ENCODE data around the gene LYVE1. TPM values are rescaled to one million over a fixed set of nuclear protein-coding genes. Genes with fewer than 3 reads are reported as not detected.
A peak's percentile ranks its signal among the peaks of the same experiment; 100 is the strongest.

The LYVE1 gene
- total RNA-seq, 1 donor from 2014 or later: 95.2 TPM

- TF ChIP-seq CTCF (IDR thresholded peaks at IDR 0.05): no peak
- ATAC-seq (no peak), DNase-seq (no peak)
- Histone ChIP-seq H3K4me1 (no peaks in the 10 kb centered on the region), H3K4me3 (no peak overlapping the region), H3K27me3 (ENCODE audit: low read depth) (no peaks in the 10 kb centered on the region), H3K36me3 (no peaks in the 10 kb centered on the region), H3K9me3 (peaks cover 2% of the 10 kb centered on the region), H3K27ac (no peak overlapping the region)
- intact Hi-C loops (cut with DNase I): no loop called here
These were observed 17.8 kb downstream of the LYVE1 start for GRCh38 chr11:10550503-10551289.

GRCh38 chr11:10544491-10545465 is 23.7 kb downstream of the LYVE1 start:
- H3K4me3 ChIP-seq: no peak overlapping the region
- ATAC-seq (no peak), DNase-seq (no peak)
- H3K27me3 ChIP-seq (ENCODE audit: low read depth): no peaks in the 10 kb centered on the region
- no peak for TF ChIP-seq CTCF (IDR thresholded peaks at IDR 0.05)
- no peak overlapping the region for H3K27ac ChIP-seq
- H3K4me1 ChIP-seq: peaks cover 6% of the 10 kb centered on the region
- H3K9me3 ChIP-seq: no peaks in the 10 kb centered on the region
- H3K36me3 ChIP-seq: no peaks in the 10 kb centered on the region
- intact Hi-C loops (cut with DNase I): no loop called here

GRCh38 chr11:10543782-10544181 is 24.7 kb downstream of the LYVE1 start:
- Histone ChIP-seq H3K27ac (no peak overlapping the region), H3K36me3 (no peaks in the 10 kb centered on the region), H3K4me1 (peaks cover 9% of the 10 kb centered on the region), H3K27me3 (ENCODE audit: low read depth) (no peaks in the 10 kb centered on the region), H3K4me3 (no peak overlapping the region), H3K9me3 (no peaks in the 10 kb centered on the region)
- DNase-seq: no peak
- TF ChIP-seq CTCF (IDR thresholded peaks at IDR 0.05): no peak
- no peak for ATAC-seq
- intact Hi-C loops (cut with DNase I): no loop called here

- ATAC-seq: no peak
- Histone ChIP-seq H3K36me3 (no peaks in the 10 kb centered on the region), H3K4me3 (no peak overlapping the region), H3K27ac (no peak overlapping the region), H3K27me3 (ENCODE audit: low read depth) (no peaks in the 10 kb centered on the region), H3K4me1 (peaks cover 9% of the 10 kb centered on the region), H3K9me3 (no peaks in the 10 kb centered on the region)
- intact Hi-C loops (cut with DNase I): no loop called here
- DNase-seq: no peak
- no peak for TF ChIP-seq CTCF (IDR thresholded peaks at IDR 0.05)
These were observed 25.7 kb downstream of the LYVE1 start for GRCh38 chr11:10542776-10543175.

- DNase-seq (no peak), ATAC-seq (no peak)
- Histone ChIP-seq H3K36me3 (no peaks in the 10 kb centered on the region), H3K27me3 (ENCODE audit: low read depth) (no peaks in the 10 kb centered on the region), H3K27ac (peak overlapping the region; percentile 93), H3K9me3 (no peaks in the 10 kb centered on the region), H3K4me3 (peak overlapping the region; percentile 77), H3K4me1 (peaks cover 9% of the 10 kb centered on the region)
- intact Hi-C loops (cut with DNase I): no loop called here
- TF ChIP-seq CTCF (IDR thresholded peaks at IDR 0.05): no peak
These were observed 26.9 kb downstream of the LYVE1 start for GRCh38 chr11:10541561-10541930.
